K562 (cell line): ENCODE data around the gene TXK. TPM values are rescaled to one million over a fixed set of nuclear protein-coding genes. Genes with fewer than 3 reads are reported as not detected.

Source experiments
- ATAC-seq: fragments of 200-7000 bp; cut with Tn5 transposase; 3 replicates; pipeline ENCODE4 v1.9.1; 2020; ENCODE audit warnings: moderate library complexity
- BruUV-seq: library from RNA; stranded (reverse); fragments of 400-500 nt; replicated peaks from 2 replicates; lab custom pipeline; 2021; lab: Mats Ljungman, UMichigan
- CTCF ChIA-PET: fragments of 300-600 bp; formaldehyde crosslinking; extraction: SDS; loops from one replicate; lab custom pipeline; 2021; ENCODE audit warnings: low intra/inter-chr PET ratio; lab: Yijun Ruan, JAX
- POLR2A ChIA-PET: fragments of 300-600, 350-650 bp; sonication (Branson Sonifier 250); formaldehyde crosslinking; extraction: SDS; loops from one replicate; lab custom pipeline; 2021; ENCODE audit warnings: antibody characterized with exemption, inconsistent platforms; lab: Yijun Ruan, JAX
- DNase-seq, 4 experiments: peaks; one replicate each; pipeline versions ENCODE4 v3.0.0 to v3.0.0-alpha.2; 2011 to 2018; ENCODE audit warnings: low spot score in 3 of 4, mixed read lengths in 3 of 4; ENCODE audit errors: extremely low read depth in 1 of 4
- FAIRE-seq: peaks from 2 replicates; lab custom pipeline; 2011; peaks lifted over from hg19 to GRCh38; lab: Jason Lieb, UNC
- H2AFZ ChIP-seq: 2 replicates; pipeline ENCODE4 v1.6.0; 2011; ENCODE audit warnings: low read depth, low read length, control low read depth, inconsistent platforms
- H3K27ac ChIP-seq: fragments of 200-600 bp; 3 replicates; pipeline ENCODE4 v1.8.0; 2011; ENCODE audit warnings: low read depth, mild to moderate bottlenecking, control low read depth, inconsistent platforms, low read length, moderate library complexity, mixed read lengths; ENCODE audit errors: extremely low read depth
- H3K27me3 ChIP-seq, 2 experiments: fragments of 300-600 bp in 1 of 2; 2 replicates in 1 of 2; 3 replicates in 1 of 2; pipeline versions ENCODE4 v1.6.0 to v1.8.0; 2011; ENCODE audit warnings: inconsistent platforms in 2 of 2, low read length in 2 of 2, mild to moderate bottlenecking in 1 of 2, mixed read lengths in 1 of 2, moderate library complexity in 1 of 2; ENCODE audit not compliant: control insufficient read depth in 2 of 2, insufficient read depth in 2 of 2
- H3K36me3 ChIP-seq: fragments of 300-600 bp; 3 replicates; pipeline ENCODE4 v1.8.0; 2011; ENCODE audit warnings: mild to moderate bottlenecking, low read length, inconsistent platforms; ENCODE audit not compliant: control insufficient read depth, insufficient read depth
- H3K4me1 ChIP-seq, 2 experiments: fragments of 200-600 bp in 1 of 2; replicated peaks in 1 of 2; 2 replicates in 1 of 2; 3 replicates in 1 of 2; pipeline versions ENCODE4 v1.5.1 to v1.8.0; 2011; ENCODE audit warnings: inconsistent platforms in 2 of 2, low read length in 2 of 2, mild to moderate bottlenecking in 1 of 2, mixed read lengths in 1 of 2, moderate library complexity in 1 of 2; ENCODE audit not compliant: control insufficient read depth in 2 of 2, insufficient read depth in 2 of 2
- H3K4me2 ChIP-seq: 2 replicates; pipeline ENCODE4 v1.6.1; 2011; ENCODE audit warnings: low read length, control low read depth, inconsistent platforms, mixed read lengths; ENCODE audit not compliant: insufficient read depth
- H3K4me3 ChIP-seq: fragments of 200-600 bp; sonication (generic), shearing (Covaris generic); 2 replicates; pipeline ENCODE4 v1.5.1; 2016; ENCODE audit warnings: control low read depth, inconsistent platforms
- H3K79me2 ChIP-seq: fragments of 200-600 bp; 3 replicates; pipeline ENCODE4 v1.8.0; 2011; ENCODE audit warnings: low read length, inconsistent platforms; ENCODE audit not compliant: control insufficient read depth, insufficient read depth
- H3K9ac ChIP-seq, 2 experiments: 2 replicates each; pipeline versions ENCODE4 v1.6.0 to v1.6.1; 2011; ENCODE audit warnings: low read depth in 2 of 2, low read length in 2 of 2, control low read depth in 1 of 2, inconsistent platforms in 1 of 2, mild to moderate bottlenecking in 1 of 2, mixed read lengths in 1 of 2; ENCODE audit not compliant: insufficient read depth in 1 of 2
- H3K9me1 ChIP-seq: one replicate; pipeline ENCODE4 v1.6.0; 2011; ENCODE audit warnings: inconsistent platforms, mild to moderate bottlenecking, low read length, moderate library complexity; ENCODE audit not compliant: control insufficient read depth, insufficient read depth
- H3K9me3 ChIP-seq: replicated peaks from 2 replicates; pipeline ENCODE4 v1.5.1; 2011; ENCODE audit warnings: low read depth, low read length, inconsistent platforms; ENCODE audit not compliant: control insufficient read depth, insufficient read depth
- H4K20me1 ChIP-seq: replicated peaks from 2 replicates; pipeline ENCODE4 v1.6.1; 2011; ENCODE audit warnings: low read length, inconsistent platforms, mixed read lengths; ENCODE audit not compliant: control insufficient read depth, insufficient read depth
- BDP1 ChIP-seq: IDR thresholded peaks from 3 replicates; pipeline ENCODE4 v1.6.1; 2011; ENCODE audit not compliant: insufficient read length, insufficient read depth
- DACH1 ChIP-seq: fragments of 450-650 bp; IDR thresholded peaks from 2 replicates; pipeline ENCODE4 v1.6.1; 2018; ENCODE audit not compliant: partially characterized antibody
- FUS ChIP-seq: fragments of 200-400 bp; formaldehyde crosslinking; optimal IDR thresholded peaks from 2 replicates; pipeline ENCODE3; 2017; ENCODE audit warnings: low read depth, low read length
- KLF1 ChIP-seq: fragments of 450-650 bp; IDR thresholded peaks from 2 replicates; pipeline ENCODE4 v1.6.1; 2016; ENCODE audit warnings: missing genetic modification characterization, missing compliant biosample characterization
- MCM5 ChIP-seq: fragments of 450-650 bp; IDR thresholded peaks from 2 replicates; pipeline ENCODE4 v1.6.1; 2016; ENCODE audit warnings: low read depth
- SP1 ChIP-seq: sonication (generic); formaldehyde crosslinking; IDR thresholded peaks from 2 replicates; pipeline ENCODE4 v1.8.1; 2022; ENCODE audit warnings: mild to moderate bottlenecking, missing genetic modification reagents
- TCFL5 ChIP-seq: fragments of 250-450 bp; sonication (Bioruptor Pico); conservative IDR thresholded peaks from 2 replicates; pipeline ENCODE4 v1.6.1; 2021; ENCODE audit warnings: mild to moderate bottlenecking, moderate library complexity, matching md5 sums
- TSHZ1 ChIP-seq: fragments of 250-450 bp; sonication (Bioruptor Pico); IDR thresholded peaks from 2 replicates; pipeline ENCODE4 v1.4.0; 2020; ENCODE audit warnings: mild to moderate bottlenecking, moderate library complexity
- ZBTB11 ChIP-seq, 3 experiments: fragments of 200-800 bp in 1 of 3; fragments of 250-450 bp in 1 of 3; fragments of 450-650 bp in 1 of 3; sonication (Bioruptor Pico) in 1 of 3; sonication (Bioruptor generic) in 1 of 3; formaldehyde crosslinking in 1 of 3; IDR thresholded peaks; 2 replicates each; pipeline versions ENCODE4 v1.6.1 to v1.8.0; 2016 to 2022; ENCODE audit warnings: mild to moderate bottlenecking in 2 of 3, missing genetic modification characterization in 2 of 3, missing compliant biosample characterization in 1 of 3, moderate library complexity in 1 of 3
- ZNF76 ChIP-seq: fragments of 250-450 bp; sonication (Bioruptor Pico); IDR thresholded peaks from 2 replicates; pipeline ENCODE4 v1.4.0; 2020; ENCODE audit warnings: mild to moderate bottlenecking, moderate library complexity, borderline replicate concordance
- WGBS: fragments of 100-300 bp; shearing (Covaris generic); methylation state at CpG from one replicate; pipeline ENCODE4 v1.1.6; 2016; ENCODE audit warnings: low coverage, mixed read lengths; ENCODE audit not compliant: insufficient coverage; ENCODE audit errors: missing lambda C conversion rate; 5-methylcytosine and 5-hydroxymethylcytosine counted together
- in situ Hi-C: fragments of 300-500 bp; cut with MboI; formaldehyde crosslinking; loops from 4 replicates; pipeline ENCODE4 v1.15.0; 2018; ENCODE audit warnings: inconsistent platforms, mixed read lengths
- intact Hi-C: fragments of 100-400 bp; cut with micrococcal nuclease; formaldehyde crosslinking; loops from 2 replicates; pipeline ENCODE4 v1.14.2; 2022
- polyA plus RNA-seq, 8 experiments: library from polyadenylated mRNA; depleted of rRNA in 4 of 8; stranded (reverse) in 5 of 8; unstranded in 3 of 8; fragments of >200 nt; fragmentation: Nextera tagmentation in 2 of 8; fragmentation: Illumina TruSeq in 1 of 8; extraction: Ambion mirVana in 2 of 8; extraction: Trizol in 1 of 8; gene quantifications; 2 replicates each; pipeline versions ENCODE4 v1.2.1 to v1.2.3, GENCODE V29; 2011 to 2014; ENCODE audit warnings: inconsistent platforms in 1 of 8, missing spikeins in 1 of 8
- total RNA-seq, 7 experiments: library from RNA; depleted of rRNA in 6 of 7; stranded (reverse); fragments of >200 nt in 6 of 7; fragmentation: Illumina TruSeq in 2 of 7; extraction: Trizol in 2 of 7; gene quantifications; 2 replicates each; pipeline versions ENCODE4 v1.2.1 to v1.2.3, GENCODE V29; 2011 to 2021; ENCODE audit warnings: low replicate concordance in 1 of 7

TXK gene
- total and polyA plus RNA-seq, 9 of the 15 experiments (the other 6 are each of a cell fraction or from before 2014, with no cell fraction given), result 0.24 to 1.1 (median 0.45) TPM; not detected in 1

GRCh38 chr4:48042979-48043461 is 91.0 kb downstream of the TXK start:
- Histone ChIP-seq H3K4me3 (no peak overlapping the region), H3K79me2 (no peaks in the 10 kb centered on the region), H4K20me1 (no peaks in the 10 kb centered on the region), H3K9me1 (no peaks in the 10 kb centered on the region), H3K4me1 (no peaks in the 10 kb centered on the region), H3K27me3 (peaks cover 12 to 20% of the 10 kb centered on the region in 2 experiments; a peak in 4 of 5 replicates), H2AFZ (no peak overlapping the region), H3K9me3 (no peaks in the 10 kb centered on the region), H3K9ac (no peak overlapping the region), H3K27ac (no peak overlapping the region), H3K4me2 (no peak overlapping the region), H3K36me3 (no peaks in the 10 kb centered on the region)
- ChIA-PET CTCF (no interaction called here), POLR2A (interaction anchor here (0.8 kb wide), 1 partner anchor 45 kb away, joined by 3 read pairs; no protein-coding TSS in a partner anchor)
- TF ChIP-seq TSHZ1 (CRISPR knock-in tag) (no peak), DACH1 (no peak), ZBTB11 (CRISPR knock-in tag; IDR thresholded peaks at IDR 0.05) (no peak), BDP1 (no peak), TCFL5 (CRISPR knock-in tag) (no peak), FUS (no peak), KLF1 (no peak), MCM5 (no peak), SP1 (CRISPR knock-in tag) (no peak), ZNF76 (CRISPR knock-in tag) (no peak)
- no TSS peak for BruUV-seq
- DNase-seq (no peak), ATAC-seq (no peak), FAIRE-seq (no peak)
- 2% methylated on average over 3 of the region's 3 CpGs for WGBS
- intact Hi-C loops (loop anchor here (5.0 kb wide), 1 partner anchor 44 kb away; no protein-coding TSS in a partner anchor), in situ Hi-C loops (no loop called here)
